ENCODE data around the gene RRAS.

Gene RRAS

GRCh38 chr19:49640113-49640898, at the start of gene RRAS:
TSS of gene RRAS (minus strand) at chr19:49640143. CDS start at chr19:49640098, 45 bp downstream.
- peak; percentile 99 for DNase-seq (ENCODE audit: low read depth in 2 of 2)

- DNase-seq (ENCODE audit: low read depth in 2 of 2), result no peak
These were observed 49.5 kb upstream of the RRAS start, which contains the start of gene ADM5 for GRCh38 chr19:49689133-49690078. TSS of gene ADM5 (plus strand) at chr19:49689594. CDS start at chr19:49689838, 244 bp downstream.

- DNase-seq (ENCODE audit: low read depth in 2 of 2), result no peak
These were observed 48.7 kb upstream of the RRAS start for GRCh38 chr19:49688531-49689132.

- no peak for DNase-seq (ENCODE audit: low read depth in 2 of 2)
These were observed 47.8 kb upstream of the RRAS start for GRCh38 chr19:49687566-49688316.

- DNase-seq (ENCODE audit: low read depth in 2 of 2), result no peak
These were observed 47.2 kb upstream of the RRAS start for GRCh38 chr19:49687150-49687549.

GRCh38 chr19:49686503-49687088, 46.7 kb upstream of the RRAS start:
- no peak for DNase-seq (ENCODE audit: low read depth in 2 of 2)

- no peak for DNase-seq (ENCODE audit: low read depth in 2 of 2)
These were observed 45.9 kb upstream of the RRAS start for GRCh38 chr19:49685845-49686332.

GRCh38 chr19:49684983-49685553, 45.1 kb upstream of the RRAS start:
- DNase-seq (ENCODE audit: low read depth in 2 of 2), result no peak

GRCh38 chr19:49684251-49684982, 44.5 kb upstream of the RRAS start:
- no peak for DNase-seq (ENCODE audit: low read depth in 2 of 2)

- no peak for DNase-seq (ENCODE audit: low read depth in 2 of 2)
These were observed 43.9 kb upstream of the RRAS start for GRCh38 chr19:49683814-49684250.

- DNase-seq (ENCODE audit: low read depth in 2 of 2), result no peak
These were observed 42.3 kb upstream of the RRAS start for GRCh38 chr19:49682274-49682673.

GRCh38 chr19:49681830-49682229, 41.9 kb upstream of the RRAS start:
- DNase-seq (ENCODE audit: low read depth in 2 of 2), result no peak

GRCh38 chr19:49680421-49681351, 40.7 kb upstream of the RRAS start:
- DNase-seq (ENCODE audit: low read depth in 2 of 2), result peak; percentile 88 to 97

- DNase-seq (ENCODE audit: low read depth in 2 of 2), result no peak
These were observed 39.9 kb upstream of the RRAS start for GRCh38 chr19:49679771-49680413.

- DNase-seq (ENCODE audit: low read depth in 2 of 2), result no peak
These were observed 39.2 kb upstream of the RRAS start for GRCh38 chr19:49678985-49679770.

GRCh38 chr19:49677901-49678674, 38.1 kb upstream of the RRAS start:
- DNase-seq (ENCODE audit: low read depth in 2 of 2), result peak in 1 of 2 donors; percentile 68

All from stimulated activated CD4-positive, alpha-beta T cell treated with anti-CD3 and anti-CD28 coated beads, Interleukin-1b, Interleukin-23, amount 100 ng/mL, for 1 hour (primary cell).